ENCODE data around the gene KCNT2. TPM values are rescaled to one million over a fixed set of nuclear protein-coding genes. Genes with fewer than 3 reads are reported as not detected.

KCNT2 gene
- total RNA-seq, 2 donors from 2014 or later = 0.79 to 0.98 TPM

DNA sequence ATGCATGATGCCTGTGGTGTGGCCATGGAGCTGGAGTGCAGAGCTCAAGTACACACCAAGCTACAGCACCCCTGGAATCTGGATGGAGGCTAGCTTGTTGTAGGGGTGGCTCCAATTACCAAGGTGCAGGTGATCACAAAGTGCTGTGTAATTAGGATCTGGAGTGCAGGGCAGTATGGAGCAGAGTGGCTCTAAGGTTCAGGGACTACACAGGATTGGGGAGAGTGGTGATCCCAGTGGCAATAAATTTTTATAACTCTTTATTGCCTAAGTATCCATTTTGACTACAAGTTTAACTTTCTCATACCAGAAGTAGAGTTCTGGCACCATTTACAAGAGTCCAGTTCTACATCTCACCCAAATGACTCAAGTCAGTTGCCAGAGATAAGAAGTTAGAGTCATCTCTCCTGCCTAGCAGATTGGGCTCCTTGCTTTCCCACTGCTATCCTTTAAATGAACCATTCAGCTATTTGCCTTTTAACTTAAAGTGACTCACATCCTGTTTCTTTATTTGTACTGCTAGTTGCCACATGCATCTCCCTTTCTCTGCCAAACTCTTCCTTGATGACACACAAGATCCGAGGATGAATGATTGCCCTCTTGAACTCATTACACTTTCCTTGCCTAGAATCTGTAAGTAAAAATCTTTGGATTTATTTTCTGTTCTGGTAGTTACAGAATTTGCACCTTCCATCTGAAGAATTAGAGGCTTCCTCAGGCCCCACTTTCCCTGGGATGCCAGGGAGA, 427.2 kb downstream of the KCNT2 start:
- DNase-seq (no peak), ATAC-seq (no peak)
- intact Hi-C loops (cut with DNase I, micrococcal nuclease) = no loop called here

DNA sequence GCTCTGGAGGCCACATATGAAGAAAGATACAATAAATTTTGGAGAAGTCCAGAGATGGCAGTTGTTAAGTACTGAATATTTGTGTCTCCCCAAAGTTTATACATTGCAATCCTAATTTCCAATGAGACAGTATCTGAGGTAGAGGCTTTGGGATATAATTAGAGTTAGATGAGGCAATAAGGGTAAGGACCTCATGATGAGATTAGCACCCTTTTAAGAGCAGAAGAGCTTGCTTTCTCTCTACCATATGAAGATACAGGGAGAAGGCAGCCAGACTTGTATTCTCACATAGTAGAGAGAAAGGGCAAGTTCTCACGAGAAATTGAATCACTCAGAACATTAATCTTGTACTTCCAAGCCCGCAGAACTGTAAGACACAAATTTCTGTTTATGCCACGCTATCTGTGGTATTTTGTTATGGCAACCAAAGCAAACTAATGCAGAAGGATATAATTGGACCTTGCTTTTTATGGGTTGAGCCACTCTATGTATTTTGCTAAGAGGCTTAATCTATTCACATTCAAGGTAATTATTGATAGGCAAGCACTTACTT, 430.1 kb downstream of the KCNT2 start:
- intact Hi-C loops (cut with DNase I, micrococcal nuclease) = no loop called here
- DNase-seq = no peak
- no peak for ATAC-seq

Small RNA genes within 50 kb of the gene (microRNA-seq; reads per million reads assigned to microRNA genes)
- gene MIR4735 = 0 reads per million in 2 donors

Other genes with a start within 250 kb of the KCNT2 start
- gene CFH, start 43.6 kb upstream of the KCNT2 start, total RNA-seq = 10 to 100 TPM; 17.8 to 25.4 TPM
- not detected for gene CFHR3, start 166.4 kb upstream of the KCNT2 start, total RNA-seq
- gene CFHR1, start 211.3 kb upstream of the KCNT2 start, total RNA-seq = not detected